OCI-LY1 (cell line): Measurements from ENCODE around the gene HSFX3.

Experiments used
- EZH2 ChIP-seq: fragments of 200-600 bp; sonication (generic), shearing (Covaris generic); IDR thresholded peaks from 2 replicates; pipeline ENCODE4 v1.8.0; 2017; ENCODE audit warnings: borderline replicate concordance, mixed run types, mild to moderate bottlenecking, antibody characterized with exemption, low read length, moderate library complexity, mixed read lengths
- TF ChIP-seq, protein P1 (sequence below): fragments of 200-600 bp; sonication (generic), shearing (Covaris generic); IDR thresholded peaks from 2 replicates; pipeline ENCODE4 v1.5.1; 2017; ENCODE audit warnings: mild to moderate bottlenecking, antibody characterized with exemption, low read length, moderate library complexity, mixed read lengths

- TF ChIP-seq, protein P1, sequence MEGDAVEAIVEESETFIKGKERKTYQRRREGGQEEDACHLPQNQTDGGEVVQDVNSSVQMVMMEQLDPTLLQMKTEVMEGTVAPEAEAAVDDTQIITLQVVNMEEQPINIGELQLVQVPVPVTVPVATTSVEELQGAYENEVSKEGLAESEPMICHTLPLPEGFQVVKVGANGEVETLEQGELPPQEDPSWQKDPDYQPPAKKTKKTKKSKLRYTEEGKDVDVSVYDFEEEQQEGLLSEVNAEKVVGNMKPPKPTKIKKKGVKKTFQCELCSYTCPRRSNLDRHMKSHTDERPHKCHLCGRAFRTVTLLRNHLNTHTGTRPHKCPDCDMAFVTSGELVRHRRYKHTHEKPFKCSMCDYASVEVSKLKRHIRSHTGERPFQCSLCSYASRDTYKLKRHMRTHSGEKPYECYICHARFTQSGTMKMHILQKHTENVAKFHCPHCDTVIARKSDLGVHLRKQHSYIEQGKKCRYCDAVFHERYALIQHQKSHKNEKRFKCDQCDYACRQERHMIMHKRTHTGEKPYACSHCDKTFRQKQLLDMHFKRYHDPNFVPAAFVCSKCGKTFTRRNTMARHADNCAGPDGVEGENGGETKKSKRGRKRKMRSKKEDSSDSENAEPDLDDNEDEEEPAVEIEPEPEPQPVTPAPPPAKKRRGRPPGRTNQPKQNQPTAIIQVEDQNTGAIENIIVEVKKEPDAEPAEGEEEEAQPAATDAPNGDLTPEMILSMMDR: no peak
- no peak for TF ChIP-seq EZH2
Measured at GRCh38 chrX:149515954-149516602, 33.6 kb downstream of the HSFX3 start.
